ENCODE data around the gene VPS39.

The VPS39 gene

GRCh38 chr15:42198516-42198915 lies 9.6 kb downstream of the VPS39 start:
- DNase-seq (ENCODE audit: low read depth in 2 of 2), result no peak

- DNase-seq (ENCODE audit: low read depth in 2 of 2), result no peak
These were observed 13.6 kb downstream of the VPS39 start for GRCh38 chr15:42194513-42194912.

GRCh38 chr15:42193383-42193782 lies 14.7 kb downstream of the VPS39 start:
- no peak for DNase-seq (ENCODE audit: low read depth in 2 of 2)

- DNase-seq (ENCODE audit: low read depth in 2 of 2), result no peak
These were observed 16.3 kb downstream of the VPS39 start for GRCh38 chr15:42191610-42192346.

- DNase-seq (ENCODE audit: low read depth in 2 of 2), result no peak
These were observed 17.7 kb downstream of the VPS39 start for GRCh38 chr15:42190370-42190769.

GRCh38 chr15:42185801-42186200 lies 22.3 kb downstream of the VPS39 start:
- no peak for DNase-seq (ENCODE audit: low read depth in 2 of 2)

GRCh38 chr15:42184736-42185135 lies 23.4 kb downstream of the VPS39 start:
- no peak for DNase-seq (ENCODE audit: low read depth in 2 of 2)

- no peak for DNase-seq (ENCODE audit: low read depth in 2 of 2)
These were observed 23.8 kb downstream of the VPS39 start for GRCh38 chr15:42184296-42184695.

GRCh38 chr15:42182961-42183360 lies 25.1 kb downstream of the VPS39 start:
- DNase-seq (ENCODE audit: low read depth in 2 of 2), result no peak

- no peak for DNase-seq (ENCODE audit: low read depth in 2 of 2)
These were observed 25.7 kb downstream of the VPS39 start for GRCh38 chr15:42182328-42182886.

GRCh38 chr15:42178056-42178455 lies 30.0 kb downstream of the VPS39 start:
- no peak for DNase-seq (ENCODE audit: low read depth in 2 of 2)

- DNase-seq (ENCODE audit: low read depth in 2 of 2), result no peak
These were observed 32.4 kb downstream of the VPS39 start for GRCh38 chr15:42175671-42176070.

- no peak for DNase-seq (ENCODE audit: low read depth in 2 of 2)
These were observed 35.6 kb downstream of the VPS39 start for GRCh38 chr15:42172475-42172874.

- no peak for DNase-seq (ENCODE audit: low read depth in 2 of 2)
These were observed 36.3 kb downstream of the VPS39 start for GRCh38 chr15:42171795-42172194.

- no peak for DNase-seq (ENCODE audit: low read depth in 2 of 2)
These were observed 37.0 kb downstream of the VPS39 start for GRCh38 chr15:42171122-42171521.

- no peak for DNase-seq (ENCODE audit: low read depth in 2 of 2)
These were observed 41.7 kb downstream of the VPS39 start for GRCh38 chr15:42166225-42166940.

- DNase-seq (ENCODE audit: low read depth in 2 of 2), result no peak
These were observed 43.0 kb downstream of the VPS39 start for GRCh38 chr15:42165106-42165505.

GRCh38 chr15:42163947-42164550 lies 44.1 kb downstream of the VPS39 start:
- no peak for DNase-seq (ENCODE audit: low read depth in 2 of 2)

GRCh38 chr15:42163291-42163690 lies 44.8 kb downstream of the VPS39 start:
- no peak for DNase-seq (ENCODE audit: low read depth in 2 of 2)

- DNase-seq (ENCODE audit: low read depth in 2 of 2), result no peak
These were observed 48.0 kb downstream of the VPS39 start for GRCh38 chr15:42160136-42160535.

- no peak for DNase-seq (ENCODE audit: low read depth in 2 of 2)
These were observed 48.6 kb downstream of the VPS39 start for GRCh38 chr15:42159381-42160015.

GRCh38 chr15:42158941-42159340 lies 49.2 kb downstream of the VPS39 start:
- no peak for DNase-seq (ENCODE audit: low read depth in 2 of 2)

Data from stimulated activated CD4-positive, alpha-beta T cell treated with anti-CD3 and anti-CD28 coated beads, Interleukin-1b, Interleukin-23, amount 100 ng/mL, for 4 hours (primary cell).